C4-2B (cell line): Measurements from ENCODE around the gene LRRC28.

Experiments used
- ZFX ChIP-seq: fragments of 450-650 bp; IDR thresholded peaks from 2 replicates; pipeline ENCODE4 v1.6.1; 2017
- TF ChIP-seq, protein P1 (sequence below): fragments of 450-650 bp; conservative IDR thresholded peaks from 2 replicates; pipeline ENCODE4 v1.5.1; 2017; ENCODE audit warnings: mild to moderate bottlenecking

GRCh38 chr15:99257107-99257750 lies 5.9 kb downstream of the LRRC28 start:
- TF ChIP-seq, protein P1, sequence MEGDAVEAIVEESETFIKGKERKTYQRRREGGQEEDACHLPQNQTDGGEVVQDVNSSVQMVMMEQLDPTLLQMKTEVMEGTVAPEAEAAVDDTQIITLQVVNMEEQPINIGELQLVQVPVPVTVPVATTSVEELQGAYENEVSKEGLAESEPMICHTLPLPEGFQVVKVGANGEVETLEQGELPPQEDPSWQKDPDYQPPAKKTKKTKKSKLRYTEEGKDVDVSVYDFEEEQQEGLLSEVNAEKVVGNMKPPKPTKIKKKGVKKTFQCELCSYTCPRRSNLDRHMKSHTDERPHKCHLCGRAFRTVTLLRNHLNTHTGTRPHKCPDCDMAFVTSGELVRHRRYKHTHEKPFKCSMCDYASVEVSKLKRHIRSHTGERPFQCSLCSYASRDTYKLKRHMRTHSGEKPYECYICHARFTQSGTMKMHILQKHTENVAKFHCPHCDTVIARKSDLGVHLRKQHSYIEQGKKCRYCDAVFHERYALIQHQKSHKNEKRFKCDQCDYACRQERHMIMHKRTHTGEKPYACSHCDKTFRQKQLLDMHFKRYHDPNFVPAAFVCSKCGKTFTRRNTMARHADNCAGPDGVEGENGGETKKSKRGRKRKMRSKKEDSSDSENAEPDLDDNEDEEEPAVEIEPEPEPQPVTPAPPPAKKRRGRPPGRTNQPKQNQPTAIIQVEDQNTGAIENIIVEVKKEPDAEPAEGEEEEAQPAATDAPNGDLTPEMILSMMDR: no peak
- no peak for TF ChIP-seq ZFX
